GM12801 (cell line): ENCODE results near the gene C6orf47.

Experiments
- CTCF ChIP-seq: IDR thresholded peaks from one replicate; pipeline ENCODE4 v1.5.1; 2011; ENCODE audit warnings: control low read depth; ENCODE audit not compliant: insufficient read length; ENCODE audit errors: extremely low read depth

Gene C6orf47

GRCh38 chr6:31622684-31623091, 37.9 kb downstream of the C6orf47 start:
- no peak for TF ChIP-seq CTCF

GRCh38 chr6:31621991-31622390, 38.6 kb downstream of the C6orf47 start:
- TF ChIP-seq CTCF: no peak

- no peak for TF ChIP-seq CTCF
Observed at GRCh38 chr6:31621320-31621939, 39.1 kb downstream of the C6orf47 start.

GRCh38 chr6:31620586-31621319, 39.8 kb downstream of the C6orf47 start, which contains the start of gene PRRC2A:
Gene PRRC2A, plus strand, starts transcription at chr6:31620715. Its CDS starts 2,075 bp downstream, at chr6:31622790.
- no peak for TF ChIP-seq CTCF

- no peak for TF ChIP-seq CTCF
Observed at GRCh38 chr6:31619805-31620585, 40.6 kb downstream of the C6orf47 start.

- no peak for TF ChIP-seq CTCF
Observed at GRCh38 chr6:31617010-31617409, 43.6 kb downstream of the C6orf47 start.

GRCh38 chr6:31615748-31616147, 44.8 kb downstream of the C6orf47 start:
- TF ChIP-seq CTCF: no peak
